ENCODE data around the gene EYS.

DNA sequence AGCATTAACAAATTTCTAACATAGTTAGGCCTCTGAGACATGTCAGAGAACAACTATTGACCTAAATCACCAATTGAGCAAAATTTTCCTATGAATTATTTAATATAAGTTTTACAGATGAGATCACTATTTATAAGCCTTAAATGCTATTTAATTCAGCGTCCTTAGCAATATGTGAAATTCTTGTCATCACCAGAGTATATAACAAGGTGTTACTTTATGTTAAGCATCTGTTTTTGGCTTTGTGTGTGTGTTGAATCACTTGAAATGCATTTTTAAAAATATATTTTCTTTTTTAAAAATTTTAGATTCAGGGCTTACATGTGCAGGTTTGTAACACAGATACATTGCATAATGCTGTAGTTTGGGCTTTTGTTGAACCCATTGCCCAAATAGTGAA lies 794.1 kb downstream of the EYS start:
- TF ChIP-seq SUZ12 (IDR thresholded peaks at IDR 0.05; ENCODE audit: extremely low read depth, insufficient read depth, insufficient read length), result no peak
- TF ChIP-seq ZNF274 (IDR thresholded peaks at IDR 0.05; ENCODE audit: low read depth, low read length), result no peak
- no peak for TF ChIP-seq YY1 (IDR thresholded peaks at IDR 0.05; ENCODE audit: insufficient read depth, insufficient read length)
